Natural killer cell (primary cell): ENCODE results near the gene FRRS1L. TPM values are rescaled to one million over a fixed set of nuclear protein-coding genes. Genes with fewer than 3 reads are reported as not detected.

Experiments
- ATAC-seq, 3 donors: fragments of 150-1000 bp in 2 of 3; fragments of 200-7000 bp in 1 of 3; cut with Tn5 transposase; 1 replicate in 1 of 3; 2 replicates in 2 of 3; pipeline ENCODE4 v1.10.0; 2021; ENCODE audit warnings: mild to moderate bottlenecking in 2 of 3, moderate library complexity in 2 of 3
- DNase-seq, 2 donors: peaks; one replicate each; pipeline versions ENCODE4 v3.0.0 to v3.0.0-alpha.2; 2013 to 2021; ENCODE audit warnings: mixed read lengths in 1 of 2
- H3K27ac ChIP-seq: one replicate; pipeline ENCODE4 v1.5.1; 2013; ENCODE audit warnings: mild to moderate bottlenecking, low read length
- H3K27me3 ChIP-seq: one replicate; pipeline ENCODE4 v1.6.1; 2013; ENCODE audit warnings: low read length; ENCODE audit not compliant: control insufficient read depth, insufficient read depth
- H3K36me3 ChIP-seq: one replicate; pipeline ENCODE4 v1.6.1; 2013; ENCODE audit warnings: low read length; ENCODE audit not compliant: control insufficient read depth, insufficient read depth
- H3K4me1 ChIP-seq: one replicate; pipeline ENCODE4 v1.6.1; 2013; ENCODE audit warnings: low read length; ENCODE audit not compliant: control insufficient read depth, insufficient read depth
- H3K4me3 ChIP-seq: one replicate; pipeline ENCODE4 v1.5.1; 2013; ENCODE audit warnings: low read length
- H3K9me3 ChIP-seq: one replicate; pipeline ENCODE4 v1.6.1; 2013; ENCODE audit warnings: low read length; ENCODE audit not compliant: control insufficient read depth, insufficient read depth
- H3K27ac Mint-ChIP-seq, 2 donors: one replicate each; pipeline ENCODE4 v1.8.0; 2022; ENCODE audit warnings: mild to moderate bottlenecking in 2 of 2, mixed read lengths in 2 of 2, moderate library complexity in 1 of 2
- H3K27me3 Mint-ChIP-seq, 2 donors: one replicate each; pipeline ENCODE4 v1.8.0; 2022; ENCODE audit warnings: low read depth in 2 of 2, mixed read lengths in 2 of 2
- H3K36me3 Mint-ChIP-seq: one replicate; pipeline ENCODE4 v1.8.0; 2022; ENCODE audit warnings: mixed read lengths
- H3K4me1 Mint-ChIP-seq, 2 donors: one replicate each; pipeline ENCODE4 v1.8.0; 2022; ENCODE audit warnings: mixed read lengths in 2 of 2
- H3K4me3 Mint-ChIP-seq: one replicate; pipeline ENCODE4 v1.8.0; 2022; ENCODE audit warnings: mild to moderate bottlenecking, moderate library complexity, mixed read lengths
- H3K9me3 Mint-ChIP-seq, 2 donors: one replicate each; pipeline ENCODE4 v1.8.0; 2022; ENCODE audit warnings: mixed read lengths in 2 of 2
- WGBS: methylation state at CpG from one replicate; pipeline ENCODE4 v1.1.7; 2013; ENCODE audit warnings: missing lambda C conversion rate; ENCODE audit not compliant: insufficient coverage; 5-methylcytosine and 5-hydroxymethylcytosine counted together
- intact Hi-C: fragments of 100-400 bp; cut with micrococcal nuclease; formaldehyde crosslinking; loops from one replicate; pipeline ENCODE4 v1.14.2; 2022
- total RNA-seq, 4 donors: library from RNA; stranded (reverse); fragments of 120-200 nt in 1 of 4; gene quantifications; one replicate each; pipeline versions ENCODE4 v1.2.3 to v1.2.4, GENCODE V29; 2013 to 2022
- TF ChIP-seq, protein P1 (sequence below): fragments of 200-600 bp; IDR thresholded peaks from one replicate; pipeline ENCODE4 v1.8.0; 2022; ENCODE audit warnings: antibody characterized with exemption

FRRS1L gene
- total RNA-seq, 3 donors from 2014 or later (not counting 1 experiment from before 2014, with no cell fraction given) = not detected

DNA sequence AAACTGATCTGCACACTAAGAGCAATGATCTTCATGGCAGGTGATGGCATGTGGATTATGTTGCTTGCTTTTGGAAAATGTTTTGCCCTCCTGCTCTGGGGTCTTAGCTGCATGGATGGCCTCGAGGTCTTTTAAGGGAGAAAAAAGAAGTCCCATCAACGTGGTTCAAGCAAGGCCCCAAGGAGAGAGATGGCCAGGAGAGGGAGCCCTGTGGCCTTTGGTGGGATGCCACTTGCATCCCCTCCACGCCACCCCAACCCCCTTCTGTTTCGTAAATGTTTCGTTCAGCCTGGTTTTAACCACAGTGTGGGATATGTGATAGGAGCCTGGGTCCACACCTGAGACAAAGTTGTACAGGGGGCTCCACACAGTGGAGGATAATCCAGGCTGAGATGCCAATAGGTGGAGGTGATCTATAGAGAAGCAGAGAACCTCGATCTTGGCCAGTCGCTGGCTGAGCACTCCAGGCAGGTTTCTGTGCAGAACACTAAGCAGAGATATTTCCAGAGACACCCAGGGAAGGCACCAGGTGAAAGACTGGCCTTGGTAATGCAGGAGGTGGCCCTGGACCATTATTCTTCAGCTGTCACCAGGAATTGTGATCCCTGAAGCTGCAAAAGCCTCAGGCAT is 25.8 kb upstream of the FRRS1L start:
- WGBS = 50% methylated on average over 5 of the region's 7 CpGs
- Histone ChIP-seq H3K9me3 (no peaks in the 10 kb centered on the region), H3K27ac (no peak overlapping the region), H3K4me3 (no peak overlapping the region), H3K27me3 (no peaks in the 10 kb centered on the region), H3K4me1 (no peaks in the 10 kb centered on the region), H3K36me3 (no peaks in the 10 kb centered on the region)
- H3K4me1 Mint-ChIP-seq = no peaks in the 10 kb centered on the region
- no peak overlapping the region for H3K4me3 Mint-ChIP-seq
- no peak for DNase-seq
- TF ChIP-seq, protein P1, sequence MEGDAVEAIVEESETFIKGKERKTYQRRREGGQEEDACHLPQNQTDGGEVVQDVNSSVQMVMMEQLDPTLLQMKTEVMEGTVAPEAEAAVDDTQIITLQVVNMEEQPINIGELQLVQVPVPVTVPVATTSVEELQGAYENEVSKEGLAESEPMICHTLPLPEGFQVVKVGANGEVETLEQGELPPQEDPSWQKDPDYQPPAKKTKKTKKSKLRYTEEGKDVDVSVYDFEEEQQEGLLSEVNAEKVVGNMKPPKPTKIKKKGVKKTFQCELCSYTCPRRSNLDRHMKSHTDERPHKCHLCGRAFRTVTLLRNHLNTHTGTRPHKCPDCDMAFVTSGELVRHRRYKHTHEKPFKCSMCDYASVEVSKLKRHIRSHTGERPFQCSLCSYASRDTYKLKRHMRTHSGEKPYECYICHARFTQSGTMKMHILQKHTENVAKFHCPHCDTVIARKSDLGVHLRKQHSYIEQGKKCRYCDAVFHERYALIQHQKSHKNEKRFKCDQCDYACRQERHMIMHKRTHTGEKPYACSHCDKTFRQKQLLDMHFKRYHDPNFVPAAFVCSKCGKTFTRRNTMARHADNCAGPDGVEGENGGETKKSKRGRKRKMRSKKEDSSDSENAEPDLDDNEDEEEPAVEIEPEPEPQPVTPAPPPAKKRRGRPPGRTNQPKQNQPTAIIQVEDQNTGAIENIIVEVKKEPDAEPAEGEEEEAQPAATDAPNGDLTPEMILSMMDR = no peak
- H3K27me3 Mint-ChIP-seq = no peaks in the 10 kb centered on the region
- intact Hi-C loops = no loop called here
- ATAC-seq = no peak
- no peak overlapping the region for H3K27ac Mint-ChIP-seq
- H3K36me3 Mint-ChIP-seq = no peaks in the 10 kb centered on the region
- no peaks in the 10 kb centered on the region for H3K9me3 Mint-ChIP-seq

DNA sequence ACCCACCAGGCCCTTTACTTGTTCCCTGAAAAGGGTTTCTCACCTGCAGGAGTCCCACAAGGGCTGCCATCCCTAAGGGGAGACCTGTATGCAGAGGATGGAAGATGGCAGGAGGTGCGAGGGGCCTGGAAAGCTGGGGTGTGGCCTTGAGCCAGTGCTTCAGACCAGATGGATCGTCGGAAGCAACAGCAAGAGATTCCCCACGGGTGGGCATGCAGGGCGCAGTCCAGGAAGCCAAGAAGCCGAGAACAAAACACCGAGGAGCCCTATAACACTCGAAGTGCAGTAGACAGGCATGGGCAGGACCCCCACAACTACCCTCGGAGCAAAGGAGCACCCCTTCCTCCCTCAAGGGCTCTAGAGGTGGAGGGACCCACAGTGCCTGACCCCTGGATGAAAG is 24.7 kb upstream of the FRRS1L start:
- intact Hi-C loops = no loop called here
- 82% methylated on average over 9 of the region's 9 CpGs for WGBS
- H3K27ac Mint-ChIP-seq = no peak overlapping the region

DNA sequence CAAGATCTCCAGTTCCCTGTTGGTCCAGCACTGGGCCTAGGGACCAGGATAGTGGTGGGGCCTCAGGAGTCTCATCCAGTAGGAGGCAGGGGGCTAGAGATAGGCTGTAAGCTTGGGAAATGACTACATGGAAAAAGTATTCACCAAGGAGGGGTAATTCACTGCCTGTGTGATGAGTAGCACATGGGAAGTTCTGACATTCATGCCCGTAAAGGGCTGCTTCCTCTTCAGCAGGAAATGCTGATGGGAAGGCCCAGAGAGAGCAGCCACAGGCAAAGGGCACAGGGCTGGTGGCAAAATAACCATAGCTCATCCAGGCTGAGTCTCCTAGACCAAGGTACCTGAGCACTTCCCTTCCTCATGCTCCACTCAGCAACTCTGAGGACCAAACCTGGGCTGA is 23.1 kb upstream of the FRRS1L start:
- Mint-ChIP-seq H3K36me3 (no peaks in the 10 kb centered on the region), H3K9me3 (no peaks in the 10 kb centered on the region), H3K27ac (no peak overlapping the region), H3K27me3 (no peaks in the 10 kb centered on the region), H3K4me3 (no peak overlapping the region), H3K4me1 (no peaks in the 10 kb centered on the region)
- Histone ChIP-seq H3K36me3 (no peaks in the 10 kb centered on the region), H3K9me3 (no peaks in the 10 kb centered on the region), H3K4me1 (no peaks in the 10 kb centered on the region), H3K27me3 (no peaks in the 10 kb centered on the region), H3K27ac (no peak overlapping the region), H3K4me3 (no peak overlapping the region)
- 35% methylated on average over 1 of the region's 1 CpG for WGBS
- intact Hi-C loops = no loop called here
- TF ChIP-seq, protein P1 = no peak
- ATAC-seq (no peak), DNase-seq (no peak)

More for the DNA sequence above, 24.7 kb upstream of the FRRS1L start:
- Histone ChIP-seq H3K36me3 (no peaks in the 10 kb centered on the region), H3K27me3 (no peaks in the 10 kb centered on the region), H3K4me1 (no peaks in the 10 kb centered on the region), H3K4me3 (no peak overlapping the region), H3K27ac (no peak overlapping the region), H3K9me3 (no peaks in the 10 kb centered on the region)
- no peak for ATAC-seq
- Mint-ChIP-seq H3K9me3 (no peaks in the 10 kb centered on the region), H3K4me1 (no peaks in the 10 kb centered on the region), H3K4me3 (no peak overlapping the region), H3K27me3 (no peaks in the 10 kb centered on the region), H3K36me3 (no peaks in the 10 kb centered on the region)
- TF ChIP-seq, protein P1 = no peak
- DNase-seq = no peak
